Stimulated activated CD8-positive, alpha-beta memory T cell treated with anti-CD3 and anti-CD28 coated beads, Interleukin-15, amount 100 ng/mL, for 1 hour (primary cell): ENCODE measurements around the gene MSH3.

Experiments used
- DNase-seq: peaks from one replicate; pipeline ENCODE4 v3.0.0-alpha.2; 2020; ENCODE audit warnings: low read depth

MSH3 gene

GRCh38 chr5:80905405-80905804 is 251.0 kb downstream of the MSH3 start:
- DNase-seq, result no peak

GRCh38 chr5:80912479-80912878 is 258.0 kb downstream of the MSH3 start:
- DNase-seq, result no peak

GRCh38 chr5:80915716-80916115 is 261.3 kb downstream of the MSH3 start:
- no peak for DNase-seq

GRCh38 chr5:80916676-80917075 is 262.2 kb downstream of the MSH3 start:
- DNase-seq, result no peak

- DNase-seq, result no peak
Measured at GRCh38 chr5:80917631-80918030, 263.2 kb downstream of the MSH3 start.

GRCh38 chr5:80919678-80920196 is 265.3 kb downstream of the MSH3 start:
- DNase-seq, result no peak

- no peak for DNase-seq
Measured at GRCh38 chr5:80920333-80920732, 265.9 kb downstream of the MSH3 start.

GRCh38 chr5:80921026-80921425 is 266.6 kb downstream of the MSH3 start:
- DNase-seq, result no peak

- no peak for DNase-seq
Measured at GRCh38 chr5:80925931-80926330, 271.5 kb downstream of the MSH3 start.
